Heart left ventricle (tissue), 13 donors: ENCODE data around the gene CYB5RL.

Experiments used
- POLR2A ChIP-seq, 2 donors: fragments of 450-650 bp; IDR thresholded peaks; one replicate each; pipeline ENCODE4 v1.6.1; 2017; ENCODE audit warnings: antibody characterized with exemption in 2 of 2, mild to moderate bottlenecking in 2 of 2, moderate library complexity in 2 of 2
- TF ChIP-seq, protein P1 (sequence below), 12 donors: fragments of 200-600 bp; sonication (generic) in 4 of 12; IDR thresholded peaks; one replicate each; pipeline versions ENCODE4 v1.5.0 to v1.8.0; 2018 to 2022; ENCODE audit warnings: antibody characterized with exemption in 12 of 12, mild to moderate bottlenecking in 5 of 12
- donor health status: ischemic (EF 13 %, LVEDD 7.1; RV severe dilation, severe dysfunction).
- donor health status: DM: no; HTN: yes; CAD: no.
- donor health status: DM: no; HTN: no; CAD: no.
- donor health status: ischemic (EF 25% LVEDD 6.9; RV normal size, moderate dysfunction).
- donor health status: ischemic (EF 25% LVEDD 5.7; RV mildly dilated, moderate dysfunction).
- donor health status: ischemic (EF 35%, LVEDD 5.7; RV mildly dilated, moderate dysfunction).
- donor health status: nonischemic (EF 11% LVEDD 7.7; RV severe dilation, severe dysfunction).
- donor health status: DM: yes; HTN: yes; CAD: no.
- donor health status: PGD.
- donor health status: ischemic (EF 29% LVEDD 5.4; RV normal size, mild dysfunction).
- donor health status: nonischemic (EF 23%, LVEDD 6.1; RV moderate dilation, normal function).

DNA sequence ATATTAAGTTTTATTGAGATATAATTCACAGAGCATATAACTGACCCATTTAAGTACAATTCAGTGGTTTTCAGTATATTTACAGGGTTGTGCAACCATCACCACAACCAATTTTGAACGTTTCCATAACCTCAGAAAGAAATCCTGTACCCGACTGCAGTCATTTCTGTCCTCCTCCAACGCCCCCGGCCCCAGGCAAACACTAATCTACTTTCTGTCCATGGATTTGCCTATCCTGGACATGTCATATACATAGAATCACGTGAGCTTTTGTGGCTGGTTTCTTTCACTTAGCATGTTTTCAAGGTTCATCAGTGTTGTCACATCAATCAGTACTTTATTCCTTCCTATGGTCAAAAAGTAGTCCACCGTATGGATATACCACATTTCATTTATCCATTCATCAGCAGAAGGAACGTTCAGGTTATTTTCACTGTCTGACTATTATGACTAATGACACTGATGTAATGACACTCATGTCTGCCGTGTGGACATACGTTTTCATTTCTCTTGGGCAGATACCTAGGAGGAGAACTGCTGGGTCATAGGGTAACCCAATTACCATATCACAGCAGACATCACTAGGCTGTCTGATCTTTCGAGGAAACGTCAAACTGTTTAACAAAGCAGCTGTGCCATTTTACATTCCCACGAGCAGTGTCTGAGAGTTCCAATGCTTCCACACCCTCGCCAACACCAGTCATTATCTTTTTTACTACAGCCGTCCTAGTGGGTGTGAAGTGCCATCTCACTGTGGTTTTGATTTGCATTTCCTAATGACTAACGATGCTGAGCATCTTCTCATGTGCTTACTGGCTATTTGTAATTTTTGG, 30.9 kb upstream of the CYB5RL start:
- TF ChIP-seq POLR2A (IDR thresholded peaks at IDR 0.05), result no peak
- TF ChIP-seq, protein P1, sequence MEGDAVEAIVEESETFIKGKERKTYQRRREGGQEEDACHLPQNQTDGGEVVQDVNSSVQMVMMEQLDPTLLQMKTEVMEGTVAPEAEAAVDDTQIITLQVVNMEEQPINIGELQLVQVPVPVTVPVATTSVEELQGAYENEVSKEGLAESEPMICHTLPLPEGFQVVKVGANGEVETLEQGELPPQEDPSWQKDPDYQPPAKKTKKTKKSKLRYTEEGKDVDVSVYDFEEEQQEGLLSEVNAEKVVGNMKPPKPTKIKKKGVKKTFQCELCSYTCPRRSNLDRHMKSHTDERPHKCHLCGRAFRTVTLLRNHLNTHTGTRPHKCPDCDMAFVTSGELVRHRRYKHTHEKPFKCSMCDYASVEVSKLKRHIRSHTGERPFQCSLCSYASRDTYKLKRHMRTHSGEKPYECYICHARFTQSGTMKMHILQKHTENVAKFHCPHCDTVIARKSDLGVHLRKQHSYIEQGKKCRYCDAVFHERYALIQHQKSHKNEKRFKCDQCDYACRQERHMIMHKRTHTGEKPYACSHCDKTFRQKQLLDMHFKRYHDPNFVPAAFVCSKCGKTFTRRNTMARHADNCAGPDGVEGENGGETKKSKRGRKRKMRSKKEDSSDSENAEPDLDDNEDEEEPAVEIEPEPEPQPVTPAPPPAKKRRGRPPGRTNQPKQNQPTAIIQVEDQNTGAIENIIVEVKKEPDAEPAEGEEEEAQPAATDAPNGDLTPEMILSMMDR (IDR thresholded peaks at IDR 0.05), result no peak
